ENCODE measurements around the gene SOWAHD.
"Not testable (repeated sequence)": the region's sequence is repeated elsewhere in the genome, so short reads cannot be mapped to it uniquely, and the experiment has no call there.

SOWAHD gene

GRCh38 chrX:119802546-119802945, 44.2 kb downstream of the SOWAHD start:
- no peaks in the 10 kb centered on the region for H3K27me3 ChIP-seq
- DNase-seq, result no peak
- H3K4me3 ChIP-seq (ENCODE audit: low read depth, low read length), result no peak overlapping the region
- H3K4me1 ChIP-seq, result no peaks in the 10 kb centered on the region
- no peaks in the 10 kb centered on the region for H3K36me3 ChIP-seq
- H3K9me3 ChIP-seq, result no peaks in the 10 kb centered on the region
- no peak for TF ChIP-seq CTCF (IDR thresholded peaks at IDR 0.05; ENCODE audit: low read depth, low read length)

GRCh38 chrX:119808461-119808860, 50.1 kb downstream of the SOWAHD start:
- H3K9me3 ChIP-seq; DNase-seq; H3K27me3 ChIP-seq; H3K36me3 ChIP-seq; H3K4me1 ChIP-seq; H3K4me3 ChIP-seq (ENCODE audit: low read depth, low read length): not testable (repeated sequence)

GRCh38 chrX:119809185-119809666, 50.8 kb downstream of the SOWAHD start:
- H3K36me3 ChIP-seq, result no peaks in the 10 kb centered on the region
- H3K4me1 ChIP-seq, result no peaks in the 10 kb centered on the region
- TF ChIP-seq CTCF (IDR thresholded peaks at IDR 0.05; ENCODE audit: low read depth, low read length), result no peak
- H3K9me3 ChIP-seq, result no peaks in the 10 kb centered on the region
- no peak overlapping the region for H3K4me3 ChIP-seq (ENCODE audit: low read depth, low read length)
- H3K27me3 ChIP-seq, result no peaks in the 10 kb centered on the region
- DNase-seq, result no peak

Measured in BE2C (cell line).